Activated CD4-positive, alpha-beta T cell treated with anti-CD3 and anti-CD28 coated beads for 1 hour (primary cell): Measurements from ENCODE around the gene TAF10.

Source experiments
- DNase-seq: peaks from one replicate; pipeline ENCODE4 v3.0.0-alpha.2; 2020

The TAF10 gene

DNA sequence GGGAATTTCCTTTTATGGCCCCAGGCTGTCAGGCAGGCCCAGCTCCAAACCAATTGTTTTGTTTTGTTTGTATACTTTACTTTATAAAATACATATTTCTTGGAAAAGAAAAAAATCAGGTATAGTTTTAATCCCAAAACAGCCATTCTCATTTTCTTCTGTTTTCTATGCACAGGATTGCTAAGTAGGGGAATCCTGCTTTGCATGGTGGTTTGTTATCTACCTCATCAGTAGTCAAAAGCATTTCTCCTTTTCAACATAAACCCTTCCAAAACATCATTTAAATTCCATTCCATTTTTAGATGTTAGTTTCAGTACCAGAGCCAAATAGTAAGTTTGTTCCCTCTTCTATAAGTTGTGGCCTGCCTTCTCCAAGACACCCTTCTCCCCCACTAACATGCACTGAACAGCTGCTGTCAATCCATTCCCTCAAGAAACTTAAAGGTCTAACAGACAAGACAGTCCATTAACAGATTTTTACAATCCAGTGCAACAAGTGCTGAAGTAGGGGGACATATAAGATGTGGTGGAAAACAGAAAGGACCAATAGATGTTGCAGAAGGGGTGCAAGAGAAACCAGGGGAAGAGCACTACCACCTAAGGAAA is 4.7 kb downstream of the TAF10 start:
- no peak for DNase-seq

DNA sequence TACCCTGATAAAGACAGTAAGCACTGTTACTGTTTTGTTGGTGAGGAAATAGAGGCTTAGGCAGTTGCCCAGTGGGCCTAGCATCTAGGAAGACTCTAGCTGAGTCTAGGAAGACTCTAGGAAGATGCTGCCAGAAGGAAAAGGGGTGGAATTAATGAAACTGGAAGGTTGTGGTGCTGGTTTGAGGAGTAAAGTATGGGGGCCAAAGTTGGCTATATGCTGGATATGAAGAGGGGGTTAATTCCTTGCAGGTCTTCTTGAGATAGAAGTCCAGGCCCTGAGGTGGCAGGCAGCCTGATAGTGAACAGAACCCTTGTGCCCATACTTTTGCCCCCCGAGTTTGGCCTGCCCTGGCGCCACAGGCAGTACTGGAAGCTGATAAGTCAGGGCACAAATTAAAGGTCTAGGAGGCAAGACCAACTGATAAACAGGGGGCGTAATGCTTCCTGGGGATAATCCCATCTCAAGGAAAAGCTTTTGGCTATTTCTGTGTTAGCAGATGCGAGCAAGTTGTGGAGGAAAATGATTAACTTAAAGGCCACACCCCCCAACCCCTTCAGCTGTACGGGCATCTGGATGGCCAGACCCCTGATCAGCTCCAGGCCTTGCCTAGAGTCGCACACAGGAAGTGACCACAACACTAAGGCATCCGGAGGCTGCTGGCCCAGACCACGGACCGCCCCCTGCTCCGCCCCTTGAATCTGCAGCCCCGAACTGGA is 5.4 kb downstream of the TAF10 start:
- no peak for DNase-seq

DNA sequence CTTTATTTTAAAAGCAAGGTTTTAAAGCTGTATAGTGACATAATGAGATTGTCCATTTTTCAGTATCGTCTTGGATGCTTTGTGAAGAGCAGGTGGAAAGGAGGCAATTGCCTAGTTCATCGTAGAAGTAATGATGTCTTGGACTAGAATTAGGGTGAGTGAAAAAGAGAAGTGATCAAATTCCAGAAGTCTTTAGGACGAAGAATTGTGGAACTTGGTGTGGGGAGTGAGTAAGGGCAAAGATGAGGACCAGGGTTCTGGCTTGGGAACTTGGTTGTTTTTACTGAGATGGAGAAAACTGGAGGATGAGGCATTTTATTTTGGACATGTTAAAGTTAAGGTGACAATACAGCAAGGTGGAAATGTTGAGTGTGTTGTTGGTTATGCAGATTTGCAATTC is 7.2 kb downstream of the TAF10 start:
- DNase-seq: no peak

DNA sequence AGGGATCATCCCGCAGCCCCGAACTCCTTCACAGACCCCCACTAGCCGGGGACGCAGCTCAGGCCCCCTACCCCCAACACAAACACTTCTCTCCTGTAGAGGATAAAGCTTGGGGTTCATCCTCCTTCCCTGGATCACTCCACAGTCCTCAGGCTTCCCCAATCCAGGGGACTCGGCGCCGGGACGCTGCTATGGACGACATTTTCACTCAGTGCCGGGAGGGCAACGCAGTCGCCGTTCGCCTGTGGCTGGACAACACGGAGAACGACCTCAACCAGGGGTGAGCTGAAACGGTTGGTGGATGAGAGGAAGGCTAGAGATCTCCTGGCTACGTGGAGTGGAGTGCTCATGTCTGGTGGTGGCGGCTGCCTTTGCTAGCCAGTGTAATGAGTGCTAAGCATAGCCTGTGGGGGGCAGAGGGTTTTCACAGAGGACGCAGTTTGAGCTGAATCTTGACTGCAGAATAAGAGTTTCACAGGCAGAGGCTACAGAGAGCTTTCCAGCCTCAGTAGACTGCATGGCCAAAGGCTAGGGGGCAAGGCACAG is 7.9 kb downstream of the TAF10 start:
- peak; percentile 48 for DNase-seq

DNA sequence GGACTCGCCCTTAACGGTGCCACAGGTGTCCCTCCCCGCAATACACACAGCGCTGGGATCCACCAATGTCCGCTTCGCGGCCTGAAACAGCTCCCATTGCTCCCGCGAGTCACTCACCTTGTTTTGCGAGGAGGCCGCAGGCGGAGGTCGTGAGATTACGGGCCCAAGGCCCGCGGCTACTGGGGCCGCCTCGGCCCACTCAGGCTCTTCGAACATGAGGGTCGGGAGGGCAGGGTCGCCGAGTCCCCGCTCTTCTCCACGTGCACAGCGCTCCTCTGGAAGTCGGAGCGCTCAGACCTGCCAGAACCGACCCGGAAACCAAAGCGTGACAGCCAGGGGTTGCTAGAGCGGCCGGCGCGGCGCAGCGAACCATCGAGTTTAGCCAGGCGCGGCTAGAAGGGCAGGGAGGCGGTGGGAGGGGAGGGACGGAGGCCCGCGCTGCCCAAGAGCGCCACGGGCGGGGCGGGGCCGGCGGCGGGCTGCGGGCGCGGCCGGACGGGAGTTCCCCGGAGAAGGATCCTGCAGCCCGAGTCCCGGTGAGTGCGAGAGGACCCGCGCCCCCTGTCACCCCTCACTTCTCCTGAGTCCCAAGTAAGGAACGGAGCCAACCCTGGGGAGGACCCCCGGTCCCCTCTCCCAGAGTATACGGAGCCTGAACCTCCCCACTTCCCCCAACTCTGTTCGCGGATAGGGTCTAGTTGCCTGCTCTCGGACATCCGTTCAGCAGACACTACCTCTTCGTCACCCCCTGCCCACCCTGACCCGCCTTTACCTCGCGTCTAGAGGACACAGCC is 8.5 kb downstream of the TAF10 start, which contains the start of the genes ILK and RRP8:
Gene ILK, plus strand, starts transcription at position 488 of the 794 bp plus-strand sequence. CDS start 498 bp downstream, outside the sequence.
Gene RRP8, minus strand, starts transcription at position 330 of the 794 bp plus-strand sequence. Its CDS starts 114 bp downstream, at position 216.
- DNase-seq: peak; percentile 78

DNA sequence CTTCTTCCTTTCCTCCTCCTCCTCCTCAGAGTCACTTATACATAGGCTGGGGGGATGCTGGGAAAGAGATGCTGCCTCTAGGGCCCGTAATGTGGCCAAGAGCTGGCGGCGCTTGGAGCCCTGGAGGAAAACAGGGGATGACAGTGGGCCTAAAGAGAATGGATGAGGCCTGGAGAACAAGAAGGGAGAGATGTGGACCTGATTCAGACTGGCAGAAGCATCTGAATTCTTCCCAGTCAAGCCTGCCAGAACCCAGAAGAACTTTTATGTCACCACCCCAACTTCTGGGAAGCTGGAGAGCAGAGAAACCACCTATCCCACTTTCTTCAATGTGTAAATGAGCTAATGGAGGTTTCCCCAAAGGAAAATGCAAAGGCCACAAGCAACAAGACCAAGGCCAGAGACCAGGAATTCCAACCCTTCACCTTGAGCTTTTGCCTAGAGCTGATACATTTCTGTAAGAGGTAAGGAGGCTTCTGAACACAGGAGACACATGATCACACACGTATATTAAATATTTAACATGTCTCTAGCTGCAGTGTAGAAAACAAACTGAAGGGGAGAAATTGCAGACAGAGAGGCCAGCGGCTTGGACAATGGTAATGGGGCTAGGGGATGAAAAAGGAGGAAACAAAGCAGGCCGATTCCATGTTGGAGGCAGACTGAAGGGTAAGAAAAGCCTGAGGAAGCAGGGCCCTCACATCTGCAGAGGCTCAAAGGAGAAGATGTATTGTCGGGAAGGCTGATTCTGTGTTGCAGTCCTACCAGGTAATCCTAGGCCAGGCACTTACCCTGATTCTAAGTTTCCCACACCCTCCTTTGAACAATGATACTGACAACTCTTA is 9.7 kb downstream of the TAF10 start:
- no peak for DNase-seq

DNA sequence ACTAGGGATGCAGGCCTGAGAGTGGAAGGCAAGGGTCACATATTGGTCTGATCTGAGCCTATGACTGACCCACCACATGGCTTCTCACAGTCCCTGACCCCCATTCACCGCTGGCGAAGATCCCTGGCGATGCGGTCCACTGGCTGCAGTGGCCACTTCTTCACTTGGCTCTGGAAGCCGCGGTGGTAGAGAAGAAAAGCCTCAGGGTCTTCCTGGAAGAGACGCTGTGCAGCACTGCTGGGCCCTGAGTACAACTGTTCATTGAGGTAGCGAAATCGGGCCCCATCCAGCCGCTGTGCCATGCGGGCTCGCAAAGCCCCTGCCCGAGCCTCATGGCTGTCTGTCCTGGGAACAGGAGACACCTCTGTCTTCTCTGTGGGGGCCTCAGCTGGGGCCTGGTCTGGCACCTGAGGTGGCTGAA is 11.0 kb downstream of the TAF10 start:
- DNase-seq: no peak

DNA sequence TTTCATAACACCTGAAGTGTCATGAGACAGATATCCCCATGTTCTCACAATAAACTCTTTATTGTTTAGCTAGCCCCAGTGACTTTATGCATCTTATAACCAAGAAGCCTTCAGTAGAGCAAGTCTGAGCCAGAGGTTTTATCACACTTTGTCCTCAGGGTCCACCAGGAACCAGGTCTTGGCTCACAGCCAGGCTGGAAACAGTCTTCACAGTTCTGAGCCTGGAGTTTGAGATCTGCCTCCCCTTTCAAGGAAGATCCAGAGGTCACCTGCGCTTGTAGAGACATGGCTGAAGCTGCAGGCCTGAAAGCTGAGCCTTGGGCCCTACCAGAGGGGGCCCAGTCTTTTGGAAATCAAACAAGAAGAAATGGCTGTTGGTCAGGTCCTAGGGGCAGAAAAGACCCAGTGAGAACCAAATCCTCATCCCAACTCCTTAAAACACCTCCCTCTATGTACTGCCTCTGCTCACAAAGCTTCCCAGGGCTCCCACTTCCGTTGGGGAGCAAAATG is 12.1 kb downstream of the TAF10 start:
- no peak for DNase-seq

DNA sequence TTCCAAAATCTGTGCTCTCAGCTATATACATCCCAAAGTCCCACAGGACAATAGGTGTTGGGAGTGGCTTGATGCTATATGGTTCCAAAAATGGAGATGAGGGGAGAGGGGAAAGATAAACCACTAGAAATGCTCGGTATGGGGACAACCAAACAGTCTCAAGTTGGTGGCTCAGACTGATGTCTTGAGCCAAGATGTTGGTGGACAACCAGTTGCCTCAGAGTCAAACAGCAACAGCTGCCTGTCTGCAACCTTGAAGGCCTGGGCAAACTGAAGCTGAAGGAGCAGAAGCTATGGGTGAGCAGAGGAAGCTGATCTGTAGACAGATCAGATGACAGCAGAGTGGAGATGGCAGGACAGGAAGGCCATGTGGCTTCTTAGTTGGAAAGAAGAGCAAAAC is 12.6 kb downstream of the TAF10 start:
- DNase-seq: no peak

DNA sequence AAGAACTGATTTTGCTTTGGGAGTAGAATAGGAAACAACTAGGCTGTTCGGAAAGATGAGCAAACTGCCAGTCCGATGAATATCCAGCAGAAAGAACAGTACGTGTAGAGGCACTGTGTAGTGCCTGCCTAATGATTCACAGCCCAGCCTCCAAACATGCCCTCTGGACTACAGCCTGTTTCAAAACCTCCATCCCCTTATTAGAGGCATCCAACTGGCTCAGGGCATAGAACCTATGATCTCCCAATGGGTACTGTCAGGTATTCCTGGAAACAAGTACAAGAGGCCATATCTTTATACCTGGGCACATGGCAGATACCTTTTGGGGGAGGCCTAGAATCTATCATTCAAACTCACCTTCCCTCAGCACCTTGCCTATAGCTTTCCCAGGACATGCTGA is 13.5 kb downstream of the TAF10 start:
- DNase-seq: no peak

DNA sequence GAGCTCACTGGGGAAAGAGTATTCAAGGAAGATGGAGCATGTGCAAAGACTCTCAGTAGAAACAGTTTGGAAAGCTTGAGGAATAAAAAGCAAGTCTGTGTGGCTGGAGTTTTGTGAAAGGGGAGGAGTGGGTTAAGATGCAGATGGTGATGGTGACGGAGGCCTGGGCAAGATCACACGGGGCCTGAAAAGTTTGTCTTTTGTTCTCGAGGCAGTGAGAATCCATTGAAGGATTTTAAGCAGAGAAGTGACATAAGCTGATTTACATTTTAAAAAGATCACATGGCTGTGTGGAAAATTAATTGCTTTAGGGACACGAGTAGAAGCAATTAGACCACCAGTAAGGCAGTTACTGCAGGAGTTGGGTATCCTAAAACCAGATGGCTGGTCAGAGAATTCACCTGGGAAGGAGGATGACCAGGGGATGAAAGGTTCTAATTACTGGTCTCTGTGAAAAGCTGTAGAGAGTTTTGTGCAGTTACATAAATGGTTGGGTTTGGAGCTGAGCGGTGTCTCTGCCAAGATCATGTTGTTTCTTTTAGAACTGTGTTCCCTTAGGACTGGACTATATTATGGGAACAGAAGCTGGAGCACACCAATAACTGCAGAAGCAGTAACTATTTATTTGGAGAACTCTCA is 15.7 kb downstream of the TAF10 start:
- DNase-seq: no peak

DNA sequence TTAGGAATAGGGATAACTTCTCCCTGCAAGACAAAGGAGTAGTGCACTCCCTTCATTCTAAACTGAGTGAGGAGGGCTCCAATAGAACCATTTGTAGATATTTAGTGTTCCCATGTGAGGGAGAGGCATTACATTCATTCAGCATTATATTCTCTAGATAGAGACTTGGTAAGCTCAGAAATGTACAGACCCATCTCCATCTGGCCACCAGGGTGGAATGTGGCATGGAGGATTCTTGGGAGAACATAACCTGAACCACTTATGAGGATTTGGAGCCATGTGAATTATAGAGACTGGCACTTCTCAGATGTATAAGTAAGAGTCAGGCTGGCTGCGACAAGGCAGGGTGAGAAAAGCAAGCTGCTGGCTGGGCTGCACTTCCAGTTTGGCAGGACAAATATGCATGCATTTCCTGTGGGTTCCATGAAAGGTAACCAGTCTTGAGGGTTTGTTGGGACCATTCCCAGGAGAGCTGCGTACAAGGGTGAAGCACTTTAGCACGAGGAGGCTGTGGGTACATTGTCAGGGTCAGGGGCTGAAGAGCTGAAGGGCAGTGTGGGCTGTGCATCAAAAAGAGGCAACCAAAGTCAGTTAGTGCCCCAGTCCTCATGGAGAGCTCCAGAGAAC is 17.8 kb downstream of the TAF10 start:
- DNase-seq: no peak

DNA sequence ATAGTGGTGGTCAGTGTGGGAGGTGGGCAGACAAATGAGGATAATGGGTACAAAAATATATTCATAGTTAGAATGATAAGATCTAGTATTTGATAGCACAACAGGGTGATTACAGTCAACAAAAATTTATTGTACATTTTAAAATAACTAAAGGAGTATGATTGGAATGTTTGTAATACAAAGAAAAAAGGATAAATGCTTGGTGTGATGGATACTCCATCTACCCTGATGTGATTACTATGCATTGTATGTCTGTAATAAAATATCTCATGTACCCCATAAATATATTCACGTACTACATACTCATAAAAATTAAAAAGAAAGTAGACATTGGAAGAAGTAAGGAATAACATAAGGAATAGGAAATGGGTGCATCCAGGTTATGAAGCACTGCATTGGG is 24.0 kb downstream of the TAF10 start:
- no peak for DNase-seq

DNA sequence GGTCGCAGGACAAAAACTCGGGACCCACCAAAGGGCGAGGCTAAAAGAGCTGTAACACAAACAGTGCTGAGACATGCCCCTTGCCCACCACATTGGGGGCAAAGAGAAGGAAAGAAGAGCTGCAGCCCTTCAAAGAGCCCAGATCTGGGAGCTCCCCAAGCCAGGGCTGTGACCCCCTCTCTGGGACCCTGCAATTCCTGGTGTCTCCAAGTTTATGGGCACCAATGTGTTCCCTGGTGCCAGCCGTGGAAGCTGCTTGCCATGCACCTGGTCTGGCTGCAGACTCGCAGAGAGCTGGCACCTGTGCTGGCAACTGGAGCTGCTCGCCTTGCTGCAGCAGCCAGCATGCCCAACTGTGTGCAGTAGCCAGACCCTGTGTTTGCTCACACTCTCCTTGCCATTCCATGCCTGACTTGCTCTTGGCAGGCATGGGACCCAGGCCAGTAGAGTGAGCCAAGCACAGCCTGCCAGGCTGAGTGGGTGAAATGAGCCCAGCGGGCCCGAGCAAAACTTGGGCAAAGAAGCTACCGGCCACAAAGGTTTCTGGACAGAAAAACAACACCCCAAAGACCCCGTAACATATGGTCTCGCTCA is 24.6 kb downstream of the TAF10 start:
- DNase-seq: no peak

DNA sequence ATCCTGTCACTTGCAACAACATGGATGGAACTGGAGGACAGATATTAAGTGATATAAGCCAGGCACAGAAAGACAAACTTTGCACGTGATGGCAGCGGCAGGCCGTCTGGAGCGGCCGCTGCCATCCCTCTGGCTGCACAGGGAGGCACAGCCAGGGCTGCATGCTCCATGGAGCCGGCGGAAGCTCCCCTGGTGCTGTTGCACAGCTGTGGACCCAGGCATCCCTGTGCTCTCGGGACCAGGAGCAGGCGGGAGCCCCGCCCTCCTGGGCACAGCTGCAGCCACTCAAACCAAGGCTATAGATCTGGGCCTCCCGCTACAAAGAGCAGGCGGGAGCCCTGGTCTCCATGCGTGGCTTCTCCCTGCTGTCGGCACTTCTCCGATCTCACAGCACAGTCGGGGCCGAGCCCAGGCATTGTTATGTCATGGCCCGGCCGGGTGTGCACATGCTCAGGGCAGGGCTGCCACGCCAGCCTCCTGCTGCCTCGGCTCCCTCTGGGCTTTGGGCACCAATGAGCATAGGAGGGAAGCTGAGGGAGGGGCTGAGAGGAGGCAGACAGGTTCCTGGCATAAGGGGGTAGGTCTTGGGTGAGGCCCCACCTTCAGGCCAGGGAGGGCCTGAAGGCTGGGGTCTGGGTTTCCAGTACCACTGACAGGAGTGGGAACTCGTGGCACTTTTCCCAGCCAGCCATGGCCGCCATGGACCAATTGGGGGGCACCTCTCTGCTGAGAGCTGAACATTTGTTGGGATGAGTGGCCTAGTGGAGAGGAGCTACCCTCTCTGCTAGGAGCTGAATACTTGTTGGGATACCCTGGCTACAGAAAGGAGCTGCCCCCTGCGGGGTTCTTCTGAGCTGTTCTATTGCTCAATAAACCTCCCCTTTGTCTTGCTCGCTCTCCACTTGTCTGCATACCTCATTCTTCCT is 25.3 kb downstream of the TAF10 start:
- DNase-seq: no peak

DNA sequence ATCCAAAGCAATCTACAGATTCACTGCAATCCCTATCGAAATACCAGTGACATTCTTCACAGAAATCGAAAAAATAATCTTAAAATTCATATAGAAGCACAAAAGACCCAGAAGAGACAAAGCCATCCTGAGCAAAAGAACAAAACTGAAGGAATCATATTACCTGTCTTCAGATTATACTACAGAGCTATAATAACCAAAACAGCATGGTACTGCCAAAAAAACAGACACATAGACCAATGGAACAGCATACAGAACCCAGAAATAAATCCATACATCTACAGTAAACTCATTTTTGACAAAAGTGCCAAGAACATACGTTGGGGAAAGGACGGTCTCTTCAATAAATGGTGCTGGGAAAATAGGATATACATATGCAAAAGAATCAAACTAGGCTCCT is 27.5 kb downstream of the TAF10 start:
- no peak for DNase-seq

DNA sequence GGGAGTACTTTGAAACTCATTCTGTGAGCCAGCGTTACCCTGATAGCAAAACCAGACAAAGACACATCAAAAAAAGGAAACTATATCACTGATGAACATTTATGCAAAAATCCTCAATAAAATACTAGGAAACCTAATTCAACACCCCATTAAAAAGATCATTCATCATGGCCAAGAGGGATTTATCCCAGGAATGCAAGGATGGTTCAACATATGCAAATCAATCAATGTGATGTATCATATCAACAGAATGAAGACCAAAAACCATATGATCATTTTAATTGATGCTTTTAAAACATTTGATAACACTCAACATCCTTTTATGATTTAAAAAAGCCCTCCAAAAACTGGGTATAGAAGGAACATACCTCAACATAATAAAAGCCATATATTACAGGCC is 28.4 kb downstream of the TAF10 start:
- no peak for DNase-seq

DNA sequence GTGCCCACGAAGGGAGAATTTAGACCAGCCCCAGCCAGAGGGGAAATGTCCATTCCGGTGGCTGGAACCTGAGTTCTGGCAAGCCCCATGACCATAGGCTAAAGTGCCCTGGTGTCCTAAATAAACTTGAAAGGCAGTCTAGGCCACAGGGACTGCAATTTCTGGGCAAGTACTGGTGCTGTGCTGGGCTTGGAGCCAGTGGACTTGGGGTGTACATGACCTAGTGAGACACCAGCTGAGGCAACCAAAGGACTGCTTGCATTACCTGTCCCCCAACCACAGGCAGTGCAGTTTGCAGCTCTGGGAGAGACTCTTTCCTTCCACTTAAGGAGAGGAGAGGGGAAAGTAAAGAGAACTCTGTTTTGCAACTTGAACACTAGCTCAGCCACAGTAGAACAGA is 32.3 kb downstream of the TAF10 start:
- DNase-seq: no peak

DNA sequence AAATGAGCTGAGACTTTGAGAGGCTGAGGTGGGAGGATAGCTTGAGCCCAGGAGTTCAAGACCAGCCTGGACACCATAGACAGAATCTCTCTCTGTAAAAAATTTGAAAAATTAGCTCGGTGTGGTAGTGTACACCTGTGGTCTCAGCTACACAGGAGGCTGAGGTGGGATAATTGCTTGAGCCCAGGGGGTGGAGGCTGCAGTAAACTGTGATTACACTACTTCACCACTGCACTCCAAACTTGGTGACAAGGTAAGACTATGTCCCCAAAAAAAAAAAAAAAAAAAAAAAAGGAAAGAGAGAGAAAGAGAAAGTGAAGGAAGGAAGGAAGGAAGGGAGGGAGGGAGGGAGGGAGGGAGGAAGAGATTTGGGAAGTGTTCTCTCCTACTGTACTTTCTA is 33.9 kb downstream of the TAF10 start:
- no peak for DNase-seq
